GM19240 (cell line): ENCODE measurements around the gene FBXW7.

Source experiments
- DNase-seq: peaks from one replicate; pipeline ENCODE4 v3.0.0; 2011; ENCODE audit warnings: low spot score; ENCODE audit not compliant: insufficient read length

The FBXW7 gene

DNA sequence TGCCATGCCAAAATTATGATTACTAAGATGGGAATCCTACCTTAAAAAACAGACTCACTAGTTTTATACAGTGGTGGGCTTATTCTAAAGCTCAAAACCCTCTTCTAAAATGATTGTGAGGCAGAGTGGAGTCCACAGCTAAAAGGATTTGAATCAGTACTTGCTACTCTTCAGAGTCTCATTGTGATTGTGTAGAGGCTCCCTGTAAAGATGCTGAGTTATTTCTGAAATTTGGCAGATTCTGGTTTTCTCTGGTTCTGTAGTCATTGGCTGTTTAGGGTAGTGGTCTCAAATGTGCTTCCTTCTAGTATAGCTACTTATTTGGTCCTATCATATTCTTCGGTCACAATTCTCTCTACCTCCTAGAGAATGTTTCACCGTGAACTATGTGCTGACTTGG is 104.1 kb downstream of the FBXW7 start:
- no peak for DNase-seq

DNA sequence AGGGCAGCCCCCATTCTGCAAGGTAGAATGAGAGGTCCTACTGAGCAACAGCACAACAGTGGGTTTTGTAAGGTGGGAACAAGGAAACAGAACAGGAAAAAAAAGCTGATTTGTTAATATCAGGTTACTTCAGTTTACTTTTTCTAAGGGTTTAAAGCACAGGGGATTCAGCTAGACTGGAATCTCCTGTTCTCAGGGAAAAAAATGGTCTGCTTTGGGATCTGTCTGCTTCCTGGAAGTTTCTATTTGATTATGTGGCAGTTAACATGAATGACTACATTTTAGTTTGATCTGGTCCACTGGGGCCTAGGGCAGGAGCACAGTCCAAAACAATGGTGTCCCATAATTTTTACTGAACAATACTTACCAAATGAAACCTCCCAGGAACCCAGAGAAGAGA is 104.6 kb downstream of the FBXW7 start:
- DNase-seq: no peak

DNA sequence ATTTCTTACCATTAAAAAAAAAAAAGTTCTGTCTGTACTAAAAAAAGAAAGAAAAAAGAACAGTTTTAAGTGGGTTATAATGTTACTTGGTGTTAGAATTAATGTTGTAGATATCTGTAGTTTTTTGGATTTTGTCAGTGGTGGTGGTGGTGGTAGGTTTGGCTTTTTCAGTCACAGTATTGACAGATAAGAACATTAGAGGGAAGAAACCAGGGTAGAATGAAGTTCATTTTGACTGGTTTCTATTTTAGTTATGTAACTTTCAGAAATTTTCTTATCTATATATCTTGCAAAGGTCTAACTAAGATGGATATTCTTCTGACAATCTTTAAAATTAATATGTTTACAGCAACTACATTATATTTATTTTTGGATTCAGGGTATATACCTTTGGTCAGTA is 105.4 kb downstream of the FBXW7 start:
- no peak for DNase-seq

DNA sequence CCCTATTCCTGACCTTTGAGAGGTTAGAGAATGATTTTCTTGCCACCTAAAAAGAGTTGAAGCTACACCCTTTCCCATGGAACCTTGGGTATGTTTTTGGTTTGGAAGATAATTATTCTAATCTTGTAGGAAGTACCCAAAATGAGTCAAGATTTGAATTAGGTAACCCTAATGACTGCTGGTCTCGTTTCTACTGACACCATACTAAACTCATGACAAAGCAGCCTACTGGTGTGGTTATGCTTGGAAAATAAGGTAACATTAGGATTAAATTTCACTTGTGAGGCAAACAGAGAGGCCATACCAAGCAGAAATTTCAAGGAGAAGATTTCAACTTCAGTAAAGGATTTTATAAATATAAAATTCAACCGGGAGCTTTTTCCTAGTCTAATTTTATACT is 107.9 kb downstream of the FBXW7 start:
- no peak for DNase-seq

DNA sequence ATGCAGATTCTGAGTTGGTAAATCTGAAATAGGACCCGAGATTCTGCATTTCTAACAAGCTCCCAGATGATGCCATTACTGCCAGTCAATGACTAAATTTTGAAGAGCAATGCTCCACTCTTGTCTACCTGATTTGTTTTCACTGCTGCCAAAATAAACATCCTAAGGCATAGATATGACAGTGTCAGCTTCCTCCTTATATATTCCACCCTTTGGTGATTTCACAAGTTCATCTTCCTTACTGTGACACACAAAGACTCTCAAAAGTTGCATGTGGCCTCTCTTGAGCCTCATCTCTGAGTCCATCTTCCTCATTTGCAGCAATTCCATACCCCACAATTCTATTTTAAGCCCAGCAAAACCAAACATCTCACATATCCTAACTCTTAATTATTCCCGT is 110.9 kb downstream of the FBXW7 start:
- no peak for DNase-seq

DNA sequence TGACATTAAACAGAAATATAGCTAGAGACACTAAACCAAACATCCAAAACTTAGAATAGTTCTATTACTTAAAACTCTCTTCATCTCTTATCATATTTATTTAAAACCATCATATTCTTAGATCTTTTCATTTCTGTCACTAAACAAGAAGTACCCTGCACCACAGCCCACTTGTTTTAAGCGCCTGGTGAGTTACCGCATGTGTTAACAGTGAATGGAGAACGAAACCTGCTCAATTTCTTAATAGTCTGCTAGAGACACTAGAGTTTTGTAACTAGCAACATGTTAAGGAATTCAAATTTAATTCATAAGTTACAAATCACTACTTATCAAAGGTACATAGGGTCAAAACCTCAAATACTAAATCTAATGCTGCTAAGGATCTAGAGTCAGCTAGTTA is 111.5 kb downstream of the FBXW7 start:
- no peak for DNase-seq

DNA sequence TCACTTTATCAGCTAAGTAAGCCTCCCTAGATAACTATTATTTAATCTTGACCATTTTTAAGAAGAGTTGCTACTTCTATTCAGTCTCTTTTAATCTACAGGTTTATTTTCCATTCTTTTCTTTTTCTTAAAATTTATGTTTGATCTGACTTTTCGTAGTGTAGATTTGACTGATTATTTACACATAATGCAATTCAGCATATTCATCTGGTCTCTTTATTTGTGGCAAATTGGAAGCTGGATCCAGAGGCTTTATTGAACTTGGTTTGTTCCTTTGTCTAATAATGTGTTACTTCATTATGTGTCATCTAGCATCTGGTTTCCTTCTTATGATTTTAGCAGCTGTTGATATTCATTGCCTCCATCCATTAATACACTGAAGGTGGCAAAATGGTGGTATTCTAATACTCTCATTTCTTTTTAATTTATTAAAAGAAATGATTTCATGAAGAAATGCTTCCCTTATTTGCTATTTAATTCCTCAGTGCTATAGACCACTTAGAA is 113.0 kb downstream of the FBXW7 start:
- no peak for DNase-seq

DNA sequence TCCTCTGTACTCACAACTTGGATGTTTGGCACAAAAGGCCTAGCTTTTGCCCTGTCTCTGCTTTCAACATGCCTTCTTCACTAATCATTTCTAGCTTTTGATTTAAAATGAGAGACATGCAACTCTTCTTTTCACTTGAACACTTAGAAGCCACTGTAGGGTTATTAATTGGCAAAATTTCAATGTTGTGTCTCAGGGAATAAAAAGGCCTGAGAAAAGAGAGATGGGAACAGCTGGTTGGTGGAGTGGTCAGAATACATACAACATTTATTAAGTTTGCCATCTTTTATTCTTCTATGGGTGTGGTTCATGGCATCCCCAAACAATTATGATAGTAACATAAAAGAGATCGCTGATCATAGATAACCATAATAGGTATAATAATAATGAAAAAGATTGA is 114.3 kb downstream of the FBXW7 start:
- no peak for DNase-seq

DNA sequence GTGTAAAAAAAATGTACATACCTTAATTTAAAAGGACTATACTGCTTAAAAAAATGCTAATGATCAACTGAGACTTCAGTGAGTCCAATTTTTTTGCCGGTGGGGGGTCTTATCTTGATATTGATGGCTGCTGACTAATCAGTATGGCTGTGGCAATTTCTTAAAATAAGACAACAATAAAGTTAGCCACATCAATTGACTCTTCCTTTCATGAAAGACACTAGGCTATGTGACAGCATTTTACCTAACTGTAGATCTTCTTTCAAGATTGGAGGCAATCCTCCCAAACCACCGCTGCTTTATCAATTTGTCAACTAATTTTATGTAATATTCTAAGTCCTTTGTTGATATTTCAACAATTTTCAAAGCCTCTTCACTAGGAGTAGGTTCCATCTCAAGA is 116.1 kb downstream of the FBXW7 start:
- no peak for DNase-seq

DNA sequence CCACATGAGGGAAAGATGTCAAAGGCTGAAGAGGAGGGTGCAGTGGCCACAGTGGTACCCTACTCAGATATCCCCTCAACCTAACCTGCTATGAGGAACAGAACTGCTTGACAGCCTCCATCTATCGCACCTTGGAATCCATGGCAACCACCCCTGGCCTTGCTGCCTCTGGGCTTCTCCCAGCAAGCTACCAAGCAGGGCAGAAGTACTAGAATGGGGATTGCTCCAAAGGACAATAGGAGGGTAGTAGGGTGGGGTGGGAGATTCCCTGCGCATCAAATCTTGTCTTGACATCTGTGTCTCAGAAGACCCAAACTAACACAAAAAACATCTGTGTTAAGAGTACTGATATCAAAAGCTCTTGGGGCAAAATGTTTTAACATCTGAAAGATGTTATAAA is 118.2 kb downstream of the FBXW7 start:
- DNase-seq: no peak

DNA sequence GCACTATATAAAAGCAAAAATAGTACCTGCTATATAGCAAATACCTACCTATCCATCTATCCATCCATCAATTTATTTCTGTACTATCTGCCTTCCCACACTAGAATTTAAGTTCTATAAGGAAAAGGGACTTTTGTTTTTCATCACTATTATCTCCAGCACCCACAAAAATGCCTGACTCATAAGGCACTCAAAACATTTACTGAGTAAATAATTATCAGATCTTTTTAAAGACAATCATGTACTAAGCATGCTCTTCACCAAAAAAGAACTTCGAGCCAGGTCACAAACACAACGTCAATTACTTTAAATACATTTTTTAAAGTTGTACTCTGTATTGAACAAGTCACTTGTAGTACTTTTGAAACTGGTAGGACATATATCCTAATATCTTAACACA is 119.9 kb downstream of the FBXW7 start:
- DNase-seq: no peak

DNA sequence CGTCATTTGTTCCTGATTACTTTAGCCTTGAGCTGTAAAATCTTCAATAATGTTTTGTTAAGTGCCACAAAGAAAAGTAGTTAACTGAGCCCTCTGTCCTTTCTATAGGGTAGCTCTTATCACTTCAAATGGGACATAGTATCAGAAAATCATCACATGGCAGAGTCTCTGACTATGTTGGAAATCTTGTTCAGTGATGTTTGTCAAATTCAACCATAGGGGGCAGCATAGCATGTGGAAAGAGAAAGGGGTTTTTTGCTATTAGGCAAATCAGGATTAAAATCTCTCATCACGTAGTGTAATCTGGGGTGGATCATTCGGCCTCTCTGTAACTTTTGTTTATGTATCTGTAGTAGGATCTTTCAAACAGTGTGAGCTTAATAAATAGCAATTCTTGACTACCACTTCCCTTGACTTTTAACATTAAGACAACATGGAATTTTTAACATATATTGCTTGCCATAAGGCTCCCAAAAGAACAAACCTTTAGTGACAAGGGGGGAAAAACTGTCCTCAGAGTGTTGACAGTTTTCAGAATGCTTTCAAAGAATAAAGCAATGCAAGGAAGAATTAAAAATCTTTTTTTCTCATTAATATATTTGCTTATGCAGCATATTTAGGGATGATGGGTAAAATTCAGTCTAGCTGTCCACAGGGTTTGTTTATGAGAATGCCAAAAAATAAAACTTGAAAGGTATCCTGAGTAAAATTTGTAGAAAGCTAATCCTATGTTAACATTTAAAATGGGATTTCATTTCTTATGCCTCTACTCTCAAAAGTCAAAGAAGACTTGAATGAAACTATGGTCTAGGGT is 127.2 kb downstream of the FBXW7 start:
- no peak for DNase-seq

DNA sequence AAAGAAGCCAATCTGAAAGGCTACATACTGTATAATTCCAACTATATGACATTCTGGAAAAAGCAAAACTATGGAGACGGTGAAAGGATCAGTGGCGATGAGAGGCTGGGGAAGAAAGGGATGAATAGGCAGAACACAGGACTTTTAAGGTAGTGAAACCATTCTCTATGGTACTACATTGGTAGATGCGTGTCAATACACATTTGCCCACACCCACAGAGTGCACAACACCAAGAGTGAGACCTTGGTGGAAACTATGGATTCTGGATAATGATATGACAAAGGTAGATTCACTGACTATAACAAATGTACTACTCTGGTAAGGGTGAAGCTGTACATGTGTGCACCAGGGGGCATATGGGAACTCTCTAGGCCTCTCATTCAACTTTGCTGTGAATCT is 134.5 kb downstream of the FBXW7 start:
- no peak for DNase-seq

DNA sequence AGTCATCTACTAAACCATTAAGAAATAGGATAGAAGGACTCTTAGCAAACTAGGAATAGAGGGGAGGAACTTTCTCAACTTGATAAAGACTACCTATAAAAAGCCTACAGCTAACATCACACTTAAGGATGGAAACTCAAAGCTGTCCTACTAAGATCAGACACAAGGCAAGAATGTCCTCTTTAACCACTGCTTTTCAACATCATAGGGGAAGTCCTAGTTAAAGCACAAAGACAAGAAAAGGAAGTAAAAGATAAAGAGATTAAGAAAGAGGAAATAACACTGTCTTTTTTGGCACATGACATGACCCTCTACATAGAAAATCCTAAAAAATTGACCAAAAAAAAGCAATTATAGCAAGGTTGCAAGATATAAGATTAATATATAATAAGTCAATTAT is 136.6 kb downstream of the FBXW7 start:
- DNase-seq: no peak

DNA sequence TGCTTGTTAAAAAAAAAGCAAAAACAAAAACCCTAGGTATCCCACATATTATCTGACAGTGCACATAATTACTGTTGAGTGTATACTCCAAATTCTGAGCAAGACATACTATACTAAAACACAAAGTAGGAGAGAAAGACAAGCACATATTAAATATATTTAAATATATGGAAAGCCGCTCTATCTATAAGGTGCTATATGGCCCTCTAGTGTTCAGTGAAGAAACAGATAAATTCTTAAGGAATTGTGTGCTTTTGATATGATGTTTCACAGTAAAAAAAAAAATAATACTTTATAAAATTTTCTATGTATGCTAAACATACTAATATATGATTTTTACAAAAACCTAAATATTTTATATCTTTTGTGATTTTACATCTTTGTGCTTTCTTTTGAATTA is 137.8 kb downstream of the FBXW7 start:
- DNase-seq: no peak

DNA sequence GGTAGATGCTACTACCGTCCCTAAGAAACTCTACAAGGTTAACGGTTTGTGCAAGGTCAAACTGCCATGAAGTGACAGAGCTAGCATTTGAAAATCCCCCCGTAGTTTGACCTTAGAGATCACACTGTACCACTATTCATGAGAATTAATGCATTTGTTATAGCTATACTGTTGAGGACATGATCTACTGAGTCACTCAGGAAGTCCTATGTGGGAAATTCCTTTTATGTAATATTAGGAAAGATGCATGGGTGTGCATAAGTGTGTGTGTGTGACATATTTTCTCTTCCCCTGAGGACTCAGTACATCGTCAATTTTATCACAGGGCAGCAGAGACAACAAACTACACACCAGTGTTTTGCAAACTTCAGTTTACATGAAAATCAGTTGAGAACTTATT is 141.1 kb downstream of the FBXW7 start:
- no peak for DNase-seq

DNA sequence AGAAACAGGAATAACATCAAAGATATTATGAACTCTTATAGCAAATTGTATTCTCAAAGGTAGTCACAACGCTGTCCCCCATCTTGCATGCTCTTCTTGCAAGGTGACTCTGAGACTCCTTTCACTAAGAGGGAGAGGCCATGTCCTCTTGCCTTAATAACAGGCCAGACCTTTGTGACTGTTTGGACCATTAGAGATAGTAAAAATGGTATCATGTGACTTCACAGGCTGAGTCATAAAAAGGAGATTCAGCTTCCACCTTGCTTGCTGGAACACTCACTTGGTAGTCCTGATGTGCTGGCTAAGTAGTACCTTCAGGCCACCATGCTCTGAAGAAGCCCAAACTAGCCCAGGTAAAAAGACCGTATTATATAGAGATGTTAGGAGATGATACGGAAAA is 143.8 kb downstream of the FBXW7 start:
- DNase-seq: no peak

DNA sequence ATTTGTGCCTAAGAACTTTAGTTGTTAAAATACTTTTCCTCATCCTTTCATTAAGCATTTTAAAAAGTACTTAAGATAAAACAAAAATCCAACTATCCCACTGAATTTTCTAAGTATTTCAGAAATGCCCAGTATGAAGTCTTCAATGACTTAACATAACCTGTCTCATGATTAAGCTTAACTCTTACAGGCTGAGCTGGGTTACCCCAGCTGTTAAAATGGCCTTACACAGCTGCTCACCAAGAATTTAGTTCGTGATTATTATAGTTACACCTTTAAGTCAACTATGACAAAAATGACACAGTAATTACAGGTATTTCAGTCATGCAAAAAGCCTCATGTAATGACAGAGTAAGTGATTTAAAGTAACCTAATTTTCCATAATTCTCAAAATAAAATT is 145.7 kb downstream of the FBXW7 start:
- DNase-seq: no peak

DNA sequence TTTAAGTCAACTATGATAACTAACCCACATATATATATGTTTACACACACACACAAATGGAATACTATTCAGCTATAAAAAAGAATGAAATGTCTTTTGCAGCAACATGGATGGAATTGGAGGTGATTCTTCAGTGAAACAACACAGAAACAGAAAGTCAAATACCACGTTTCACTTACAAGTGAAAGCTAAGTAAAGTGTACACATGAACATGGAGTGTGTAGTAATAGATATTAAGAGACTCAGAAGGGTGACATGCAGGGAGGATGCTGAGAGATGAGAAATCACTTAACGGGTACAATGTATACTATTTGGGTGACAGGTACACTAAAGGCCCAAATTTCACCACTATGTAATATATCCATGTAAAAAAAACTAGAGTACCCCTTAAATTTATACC is 146.5 kb downstream of the FBXW7 start:
- no peak for DNase-seq

DNA sequence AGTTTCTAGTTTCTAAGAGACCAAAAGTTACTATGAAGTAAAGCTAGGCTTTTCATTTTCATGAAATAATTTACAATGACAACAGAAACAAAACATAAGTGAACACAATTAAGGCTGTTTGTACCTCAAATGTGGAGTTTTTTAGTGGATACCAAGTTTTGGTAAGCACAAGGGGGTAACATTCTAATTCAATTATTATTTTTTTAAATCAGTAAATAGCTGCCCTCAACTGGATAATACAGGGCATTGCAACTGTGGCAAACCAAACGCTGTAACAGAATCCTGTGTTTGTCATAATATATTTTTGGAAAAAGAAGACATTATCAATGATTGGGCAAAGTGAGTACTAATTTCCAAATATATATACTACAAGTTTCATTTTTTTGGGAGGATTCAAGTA is 150.3 kb downstream of the FBXW7 start:
- no peak for DNase-seq

DNA sequence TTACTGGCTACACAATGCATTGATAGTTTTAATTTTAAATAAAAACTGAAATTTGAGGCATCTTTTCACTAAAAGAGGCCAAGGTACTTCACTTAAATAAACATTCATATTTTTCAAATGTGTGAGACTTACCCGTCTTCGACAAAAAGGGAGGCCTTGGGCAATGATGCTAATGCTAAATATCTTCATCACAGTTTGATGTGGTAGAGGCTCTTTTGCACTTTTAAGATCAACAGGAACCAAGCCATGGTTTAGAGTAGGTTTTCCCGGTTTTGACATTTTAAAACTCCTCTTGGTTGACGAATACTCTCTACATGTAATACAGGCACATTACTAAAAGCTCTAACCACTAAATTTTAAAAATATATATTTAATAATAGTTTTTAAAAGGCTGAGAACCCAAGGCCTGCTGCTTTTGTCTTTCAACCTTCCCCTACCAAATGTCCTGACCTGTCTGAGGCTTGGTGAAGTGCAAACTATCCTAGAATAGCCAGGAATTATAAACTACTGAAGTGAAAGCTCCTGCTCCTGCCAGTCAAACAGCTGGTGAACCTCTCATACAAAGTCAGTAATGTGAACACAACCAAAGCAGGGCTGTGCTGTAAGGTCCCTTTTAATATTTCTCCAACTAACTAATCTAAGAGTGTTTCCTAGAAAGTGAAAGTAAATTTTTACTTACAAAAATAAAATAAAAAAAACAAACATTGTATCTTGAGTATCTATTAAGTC is 153.7 kb downstream of the FBXW7 start:
- no peak for DNase-seq

DNA sequence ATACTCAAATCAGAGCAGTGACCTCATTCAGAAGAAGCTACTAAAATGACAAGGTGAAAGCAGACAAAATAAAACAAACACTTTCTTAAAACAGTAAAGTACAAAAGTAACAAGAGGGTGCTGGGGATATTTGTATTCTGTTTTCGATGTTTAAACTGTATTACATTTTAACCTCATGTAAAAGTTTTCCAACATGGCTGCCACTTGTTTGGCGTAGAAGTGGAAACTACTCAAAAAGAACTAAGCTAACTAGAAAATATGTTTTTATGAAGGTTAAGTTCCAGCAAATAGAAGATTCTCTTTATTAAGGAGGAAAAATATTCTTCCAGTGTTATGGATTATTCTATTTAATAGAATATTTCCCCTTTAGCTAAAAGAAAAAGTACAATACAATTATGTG is 155.0 kb downstream of the FBXW7 start:
- DNase-seq: no peak

DNA sequence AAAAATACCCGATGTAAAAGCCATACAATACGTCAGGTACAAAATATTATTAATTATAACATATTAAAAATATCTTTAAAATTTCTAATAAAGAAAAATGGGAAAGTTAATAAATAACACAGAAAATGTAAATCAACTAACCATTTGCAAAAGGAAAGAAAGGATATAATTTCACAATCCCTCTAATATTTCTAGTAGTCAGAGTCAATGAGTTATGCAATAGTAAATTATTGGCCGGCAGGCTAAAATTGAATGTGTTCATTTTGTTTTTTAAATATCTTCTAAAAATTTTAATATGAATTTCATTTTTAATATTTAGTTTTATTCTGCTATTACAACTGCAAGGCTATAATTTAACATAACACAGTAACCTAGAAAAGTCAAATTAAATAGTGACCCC is 155.7 kb downstream of the FBXW7 start:
- no peak for DNase-seq
